Tibial nerve (tissue), 4 donors: ENCODE data around the gene TMEM98. TPM values are rescaled to one million over a fixed set of nuclear protein-coding genes. Genes with fewer than 3 reads are reported as not detected.
A peak's percentile ranks its signal among the peaks of the same experiment; 100 is the strongest.

Source experiments
- DNase-seq, 2 donors: peaks; one replicate each; pipeline ENCODE4 v3.0.0-alpha.2; 2019; ENCODE audit warnings: low spot score in 2 of 2
- H3K27ac ChIP-seq, 4 donors: fragments of 200-600 bp; sonication (generic) in 3 of 4; one replicate each; pipeline ENCODE4 v1.5.1; 2017 to 2019; ENCODE audit warnings: mild to moderate bottlenecking in 1 of 4
- H3K27me3 ChIP-seq, 2 donors: fragments of 200-600 bp; sonication (generic) in 1 of 2; one replicate each; pipeline versions ENCODE4 v1.5.1 to v1.6.0; 2017 to 2019
- H3K36me3 ChIP-seq, 3 donors: fragments of 200-600 bp; sonication (generic); one replicate each; pipeline ENCODE4 v1.5.1; 2018 to 2019
- H3K4me1 ChIP-seq, 4 donors: fragments of 200-600 bp; sonication (generic) in 3 of 4; one replicate each; pipeline ENCODE4 v1.5.1; 2017 to 2019
- H3K4me3 ChIP-seq, 4 donors: fragments of 200-600 bp; sonication (generic) in 3 of 4; one replicate each; pipeline ENCODE4 v1.5.1; 2017 to 2019; ENCODE audit warnings: mild to moderate bottlenecking in 1 of 4, moderate library complexity in 1 of 4
- H3K9me3 ChIP-seq, 4 donors: fragments of 200-600 bp; sonication (generic) in 3 of 4; one replicate each; pipeline ENCODE4 v1.5.1; 2017 to 2019
- CTCF ChIP-seq, 5 experiments: fragments of 200-600 bp in 3 of 5; fragments of 450-650 bp in 2 of 5; sonication (generic) in 3 of 5; IDR thresholded peaks; one replicate each; pipeline ENCODE4 v1.5.1; 2016 to 2019; ENCODE audit warnings: antibody characterized with exemption in 5 of 5, mild to moderate bottlenecking in 3 of 5, moderate library complexity in 2 of 5
- EP300 ChIP-seq, 2 donors: sonication (generic); formaldehyde crosslinking; IDR thresholded peaks; one replicate each; pipeline ENCODE4 v1.6.1; 2017; ENCODE audit warnings: antibody characterized with exemption in 2 of 2, mild to moderate bottlenecking in 1 of 2
- POLR2A ChIP-seq, 2 donors: fragments of 450-650 bp; IDR thresholded peaks; one replicate each; pipeline ENCODE4 v1.6.1; 2017; ENCODE audit warnings: antibody characterized with exemption in 2 of 2, mild to moderate bottlenecking in 2 of 2, moderate library complexity in 2 of 2
- WGBS, 2 donors: methylation state at CpG; one replicate each; pipeline ENCODE4 v1.1.5; 2018; 5-methylcytosine and 5-hydroxymethylcytosine counted together
- total RNA-seq, 4 donors: library from RNA; depleted of rRNA; stranded (reverse); fragments of >200 nt; gene quantifications; one replicate each; pipeline ENCODE4 v1.1.0, GENCODE V29; 2016

The TMEM98 gene
- total RNA-seq, 4 donors from 2014 or later = 170 to 198 (median 183) TPM

GRCh38 chr17:32943206-32943605 lies 15.3 kb downstream of the TMEM98 start:
- peaks cover 0 to 44% (median 0%) of the 10 kb centered on the region in 3 donors for H3K36me3 ChIP-seq
- H3K9me3 ChIP-seq = peaks cover 0 to 8% (median 0%) of the 10 kb centered on the region in 4 donors
- TF ChIP-seq EP300 (IDR thresholded peaks at IDR 0.05) (no peak), POLR2A (IDR thresholded peaks at IDR 0.05) (no peak), CTCF (IDR thresholded peaks at IDR 0.05) (no peak)
- peak overlapping the region in 2 of 4 donors; percentile 43 to 65 for H3K27ac ChIP-seq
- 57 to 68% methylated on average over 2 of the region's 2 CpGs for WGBS, 2 donors
- DNase-seq = no peak
- no peak overlapping the region for H3K4me3 ChIP-seq
- H3K27me3 ChIP-seq = no peaks in the 10 kb centered on the region
- H3K4me1 ChIP-seq = peaks cover 0 to 18% (median 0%) of the 10 kb centered on the region in 4 donors

- Histone ChIP-seq H3K27me3 (no peaks in the 10 kb centered on the region), H3K9me3 (peaks cover 0 to 8% (median 0%) of the 10 kb centered on the region in 4 donors), H3K36me3 (peaks cover 0 to 39% (median 0%) of the 10 kb centered on the region in 3 donors), H3K27ac (peak overlapping the region in 2 of 4 donors; percentile 43 to 65), H3K4me3 (no peak overlapping the region), H3K4me1 (peaks cover 0 to 18% (median 0%) of the 10 kb centered on the region in 4 donors)
- WGBS, 2 donors = 31 to 34% methylated on average over 8 of the region's 8 CpGs
- DNase-seq = peak in 1 of 2 donors; percentile 31
- TF ChIP-seq POLR2A (IDR thresholded peaks at IDR 0.05) (no peak), EP300 (IDR thresholded peaks at IDR 0.05) (peak in 1 of 2 donors; percentile 8)
Observed at GRCh38 chr17:32943647-32944191, 15.8 kb downstream of the TMEM98 start.

GRCh38 chr17:32944248-32945020 lies 16.5 kb downstream of the TMEM98 start:
- no peak overlapping the region for H3K4me3 ChIP-seq
- TF ChIP-seq POLR2A (IDR thresholded peaks at IDR 0.05) = no peak
- TF ChIP-seq CTCF (IDR thresholded peaks at IDR 0.05) = no peak
- no peak for TF ChIP-seq EP300 (IDR thresholded peaks at IDR 0.05)
- peaks cover 0 to 8% (median 0%) of the 10 kb centered on the region in 4 donors for H3K9me3 ChIP-seq
- peak overlapping the region in 2 of 4 donors; percentile 43 to 65 for H3K27ac ChIP-seq
- H3K36me3 ChIP-seq = peaks cover 0 to 32% (median 0%) of the 10 kb centered on the region in 3 donors
- peaks cover 0 to 18% (median 0%) of the 10 kb centered on the region in 4 donors for H3K4me1 ChIP-seq
- DNase-seq = no peak
- H3K27me3 ChIP-seq = no peaks in the 10 kb centered on the region
- 66 to 76% methylated on average over 4 of the region's 4 CpGs for WGBS, 2 donors

GRCh38 chr17:32946375-32947135 lies 18.6 kb downstream of the TMEM98 start:
- Histone ChIP-seq H3K27ac (no peak overlapping the region), H3K27me3 (no peaks in the 10 kb centered on the region), H3K36me3 (peaks cover 0 to 11% (median 0%) of the 10 kb centered on the region in 3 donors), H3K4me1 (peaks cover 0 to 18% (median 0%) of the 10 kb centered on the region in 4 donors), H3K9me3 (no peaks in the 10 kb centered on the region), H3K4me3 (no peak overlapping the region)
- 63 to 73% methylated on average over 3 of the region's 3 CpGs for WGBS, 2 donors
- TF ChIP-seq EP300 (IDR thresholded peaks at IDR 0.05) (no peak), POLR2A (IDR thresholded peaks at IDR 0.05) (no peak), CTCF (IDR thresholded peaks at IDR 0.05) (no peak)
- no peak for DNase-seq

GRCh38 chr17:32947736-32948135 lies 19.8 kb downstream of the TMEM98 start:
- TF ChIP-seq POLR2A (IDR thresholded peaks at IDR 0.05) = no peak
- TF ChIP-seq CTCF (IDR thresholded peaks at IDR 0.05) = no peak
- H3K27ac ChIP-seq = no peak overlapping the region
- no peaks in the 10 kb centered on the region for H3K36me3 ChIP-seq
- no peaks in the 10 kb centered on the region for H3K27me3 ChIP-seq
- H3K4me1 ChIP-seq = peaks cover 0 to 17% (median 0%) of the 10 kb centered on the region in 4 donors
- WGBS, 2 donors = 96 to 97% methylated on average over 1 of the region's 1 CpG
- H3K4me3 ChIP-seq = no peak overlapping the region
- H3K9me3 ChIP-seq = no peaks in the 10 kb centered on the region
- DNase-seq = no peak
